Common myeloid progenitor, CD34-positive (primary cell): Measurements from ENCODE around the gene KRTAP10-6.
"Not testable (repeated sequence)": the region's sequence is repeated elsewhere in the genome, so short reads cannot be mapped to it uniquely, and the experiment has no call there.

Source experiments
- CTCF ChIA-PET: fragments of 350-600 bp; sonication (Branson Sonifier 250); formaldehyde crosslinking; loops from one replicate; lab custom pipeline; 2021; ENCODE audit warnings: antibody characterized with exemption; lab: Charles Lee
- POLR2A ChIA-PET: fragments of 350-600 bp; sonication (Branson Sonifier 250); formaldehyde crosslinking; loops from one replicate; lab custom pipeline; 2021; ENCODE audit warnings: antibody characterized with exemption; lab: Charles Lee
- DNase-seq, 3 donors: peaks; one replicate each; pipeline versions ENCODE4 v3.0.0 to v3.0.0-alpha.2; 2013
- H3K27ac ChIP-seq, 2 experiments: 1 replicate in 1 of 2; 2 replicates in 1 of 2; pipeline ENCODE4 v1.7.0; 2013; ENCODE audit warnings: inconsistent platforms in 2 of 2, low read length in 2 of 2, mild to moderate bottlenecking in 2 of 2, low read depth in 1 of 2, moderate library complexity in 1 of 2; ENCODE audit not compliant: severe bottlenecking in 2 of 2, insufficient read depth in 1 of 2, poor library complexity in 1 of 2
- H3K27me3 ChIP-seq, 5 experiments: replicated peaks in 2 of 5; 1 replicate in 3 of 5; 2 replicates in 2 of 5; pipeline versions ENCODE4 v1.6.1 to v1.7.0; 2013; ENCODE audit warnings: low read length in 4 of 5, mild to moderate bottlenecking in 2 of 5, moderate library complexity in 2 of 5, inconsistent platforms in 1 of 5; ENCODE audit not compliant: insufficient read depth in 5 of 5, control insufficient read depth in 4 of 5
- H3K36me3 ChIP-seq, 4 experiments: 1 replicate in 2 of 4; 2 replicates in 2 of 4; pipeline versions ENCODE4 v1.6.1 to v1.7.0; 2013; ENCODE audit warnings: low read length in 3 of 4, control low read depth in 1 of 4, mild to moderate bottlenecking in 1 of 4; ENCODE audit not compliant: control insufficient read depth in 4 of 4, insufficient read depth in 4 of 4
- H3K4me1 ChIP-seq, 4 experiments: 1 replicate in 3 of 4; 2 replicates in 1 of 4; pipeline versions ENCODE4 v1.6.1 to v1.7.1; 2013; ENCODE audit warnings: low read length in 3 of 4, mild to moderate bottlenecking in 3 of 4, control low read depth in 1 of 4, inconsistent platforms in 1 of 4, moderate library complexity in 1 of 4; ENCODE audit not compliant: control insufficient read depth in 4 of 4, insufficient read depth in 4 of 4; ENCODE audit errors: control extremely low read depth in 1 of 4
- H3K4me3 ChIP-seq, 7 experiments: 1 replicate in 4 of 7; 2 replicates in 3 of 7; pipeline versions ENCODE4 v1.5.1 to v1.7.0; 2013; ENCODE audit warnings: mild to moderate bottlenecking in 7 of 7, low read length in 6 of 7, moderate library complexity in 6 of 7, inconsistent platforms in 2 of 7, low read depth in 2 of 7, control low read depth in 1 of 7; ENCODE audit not compliant: insufficient read depth in 4 of 7, control insufficient read depth in 1 of 7; ENCODE audit errors: extremely low read depth in 1 of 7
- H3K9me3 ChIP-seq, 5 experiments: 1 replicate in 4 of 5; 2 replicates in 1 of 5; pipeline versions ENCODE4 v1.6.1 to v1.7.1; 2013; ENCODE audit warnings: low read length in 4 of 5, mild to moderate bottlenecking in 2 of 5, inconsistent platforms in 1 of 5, low read depth in 1 of 5, moderate library complexity in 1 of 5; ENCODE audit not compliant: control insufficient read depth in 4 of 5, insufficient read depth in 2 of 5; ENCODE audit errors: control extremely low read depth in 1 of 5
- WGBS: methylation state at CpG from one replicate; pipeline ENCODE4 v1.1.5; 2013; ENCODE audit not compliant: insufficient coverage; 5-methylcytosine and 5-hydroxymethylcytosine counted together

Gene KRTAP10-6

DNA sequence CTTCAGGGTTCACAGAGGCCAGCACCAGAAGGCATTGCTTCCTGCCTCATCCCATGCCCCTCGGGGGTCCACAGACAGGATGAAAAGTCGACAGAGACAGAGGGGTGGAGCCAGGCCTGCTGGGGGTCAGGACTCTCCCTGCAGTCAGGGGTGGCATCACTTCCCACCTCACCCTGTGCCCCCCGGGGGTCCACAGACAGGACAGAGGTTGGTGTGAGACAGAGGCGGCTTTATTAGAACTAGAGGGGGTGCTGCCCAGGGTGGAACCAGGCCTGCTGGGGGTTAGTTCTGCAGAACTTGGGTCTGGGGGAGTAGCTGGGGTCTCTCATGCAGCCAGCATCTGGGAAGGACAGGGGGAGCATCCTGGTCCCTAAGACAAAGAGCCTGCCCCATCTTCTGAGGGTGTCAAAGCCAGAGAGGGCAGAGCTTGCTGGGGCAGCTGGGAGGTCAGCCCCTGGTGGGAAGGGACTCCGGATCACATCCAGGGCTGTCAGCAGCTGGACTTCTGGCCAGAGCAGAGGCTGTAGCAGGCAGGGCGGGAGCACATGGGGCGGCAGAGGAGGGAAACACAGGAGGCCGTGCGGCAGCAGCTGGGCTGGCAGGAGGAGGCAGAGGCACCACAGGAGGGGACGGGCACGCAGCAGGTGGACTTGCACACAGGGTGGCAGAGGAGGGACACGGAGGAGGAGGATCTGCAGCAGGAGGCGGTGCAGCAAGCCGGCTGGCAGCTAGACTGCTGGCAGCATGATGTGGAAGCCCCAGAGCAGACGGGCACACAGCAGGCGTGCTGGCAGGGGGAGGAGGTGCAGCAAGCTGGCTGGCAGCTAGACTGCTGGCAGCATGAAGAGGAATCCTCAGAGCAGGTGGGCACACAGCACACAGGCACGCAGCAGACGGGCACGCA lies 1.2 kb downstream of the KRTAP10-6 start:
- H3K9me3 ChIP-seq, H3K4me3 ChIP-seq, POLR2A ChIA-PET, DNase-seq, H3K4me1 ChIP-seq, H3K27me3 ChIP-seq, H3K27ac ChIP-seq, H3K36me3 ChIP-seq, CTCF ChIA-PET: not testable (repeated sequence)
- WGBS = 88% methylated on average over 10 of the region's 19 CpGs

GRCh38 chr21:44590311-44590721 lies 2.0 kb downstream of the KRTAP10-6 start:
- H3K4me1 ChIP-seq = peaks cover 0 to 5% (median 0%) of the 10 kb centered on the region in 4 experiments
- ChIA-PET CTCF (no interaction called here), POLR2A (no interaction called here)
- no peak for DNase-seq
- peaks cover 0 to 8% (median 3%) of the 10 kb centered on the region in 5 experiments for H3K9me3 ChIP-seq
- no peak overlapping the region for H3K27ac ChIP-seq
- WGBS = 94% methylated on average over 7 of the region's 10 CpGs
- no peaks in the 10 kb centered on the region for H3K36me3 ChIP-seq
- peaks cover 0 to 6% (median 2%) of the 10 kb centered on the region in 5 experiments for H3K27me3 ChIP-seq
- H3K4me3 ChIP-seq = no peak overlapping the region

- no peak overlapping the region for H3K27ac ChIP-seq
- POLR2A ChIA-PET = no interaction called here
- peaks cover 0 to 8% (median 3%) of the 10 kb centered on the region in 5 experiments for H3K9me3 ChIP-seq
Measured at GRCh38 chr21:44589586-44590305, 2.6 kb downstream of the KRTAP10-6 start.

DNA sequence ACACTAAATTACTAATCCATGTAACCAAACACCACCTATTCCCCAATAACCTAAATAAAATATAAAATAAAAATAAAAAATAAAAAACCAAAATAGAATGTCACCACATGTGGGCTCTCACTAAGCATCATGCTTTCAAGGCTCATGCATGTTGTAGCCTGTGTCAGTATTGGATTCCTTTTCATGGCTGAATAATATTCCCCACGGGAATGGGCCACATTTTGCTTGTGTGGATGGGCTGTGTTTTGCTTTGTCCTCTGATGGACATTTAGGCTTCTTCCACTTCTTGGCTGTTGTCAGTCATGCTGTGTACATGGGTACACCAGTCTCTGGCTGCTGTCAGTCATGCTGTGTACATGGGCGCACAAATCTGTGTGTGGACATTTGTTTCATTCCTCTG lies 3.2 kb downstream of the KRTAP10-6 start:
- Histone ChIP-seq H3K27me3 (peaks cover 0 to 16% (median 2%) of the 10 kb centered on the region in 5 experiments), H3K27ac (no peak overlapping the region), H3K4me3 (no peak overlapping the region), H3K4me1 (peaks cover 0 to 4% (median 0%) of the 10 kb centered on the region in 4 experiments), H3K36me3 (no peaks in the 10 kb centered on the region), H3K9me3 (peaks cover 0 to 8% (median 3%) of the 10 kb centered on the region in 5 experiments)
- 90% methylated on average over 1 of the region's 2 CpGs for WGBS
- POLR2A ChIA-PET = no interaction called here
- CTCF ChIA-PET = no interaction called here
- DNase-seq = no peak

More at GRCh38 chr21:44589586-44590305, 2.6 kb downstream of the KRTAP10-6 start:
- DNase-seq = no peak
- Histone ChIP-seq H3K4me1 (peaks cover 0 to 5% (median 0%) of the 10 kb centered on the region in 4 experiments), H3K27me3 (peaks cover 0 to 12% (median 2%) of the 10 kb centered on the region in 5 experiments), H3K4me3 (no peak overlapping the region), H3K36me3 (no peaks in the 10 kb centered on the region)
- 92% methylated on average over 23 of the region's 24 CpGs for WGBS
- CTCF ChIA-PET = no interaction called here

DNA sequence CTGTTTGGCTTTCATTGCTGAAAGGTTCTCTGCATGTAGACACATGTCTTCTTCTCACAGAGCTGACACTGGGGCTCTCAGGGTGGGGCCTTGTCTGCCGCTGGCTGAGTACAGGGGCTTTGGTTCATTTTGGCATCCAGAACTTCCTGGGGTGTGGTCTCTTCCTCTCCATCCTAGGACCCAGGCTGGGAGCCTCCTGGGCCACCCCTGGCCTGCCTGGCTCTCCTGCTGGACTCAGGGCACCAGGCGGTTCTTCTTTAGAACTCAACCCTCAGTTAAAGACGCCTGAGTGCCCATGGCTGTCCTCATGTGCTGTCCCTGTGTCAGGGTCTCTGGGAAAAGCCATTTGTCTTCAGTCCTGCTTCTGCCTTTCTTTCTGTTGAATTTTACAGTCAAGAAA lies 6.4 kb downstream of the KRTAP10-6 start:
- no peak for DNase-seq
- ChIA-PET CTCF (no interaction called here), POLR2A (no interaction called here)
- no peak overlapping the region for H3K4me3 ChIP-seq
- no peaks in the 10 kb centered on the region for H3K4me1 ChIP-seq
- 86% methylated on average over 3 of the region's 3 CpGs for WGBS
- H3K9me3 ChIP-seq = peaks cover 2 to 23% (median 8%) of the 10 kb centered on the region in 5 experiments
- H3K27me3 ChIP-seq = peaks cover 0 to 32% (median 2%) of the 10 kb centered on the region in 5 experiments
- no peak overlapping the region for H3K27ac ChIP-seq
- no peaks in the 10 kb centered on the region for H3K36me3 ChIP-seq

GRCh38 chr21:44583800-44584147 lies 8.5 kb downstream of the KRTAP10-6 start:
- peaks cover 2 to 24% (median 8%) of the 10 kb centered on the region in 5 experiments for H3K9me3 ChIP-seq
- H3K4me1 ChIP-seq = no peaks in the 10 kb centered on the region
- POLR2A ChIA-PET = no interaction called here
- no peak for DNase-seq
- H3K27ac ChIP-seq = no peak overlapping the region
- CTCF ChIA-PET = no interaction called here
- peaks cover 0 to 38% (median 2%) of the 10 kb centered on the region in 5 experiments for H3K27me3 ChIP-seq
- WGBS = 90% methylated on average over 3 of the region's 6 CpGs
- H3K36me3 ChIP-seq = no peaks in the 10 kb centered on the region
- H3K4me3 ChIP-seq = no peak overlapping the region
